H1 (cell line): ENCODE data around the gene CIRBP. TPM values are rescaled to one million over a fixed set of nuclear protein-coding genes. Genes with fewer than 3 reads are reported as not detected.

Source experiments
- ASH2L ChIP-seq: fragments of 200-600, 300-600 bp; sonication (generic); IDR thresholded peaks from one replicate; pipeline ENCODE4 v1.7.1; 2017; ENCODE audit warnings: low read length
- BACH1 ChIP-seq: IDR thresholded peaks from 2 replicates; pipeline ENCODE4 v1.6.1; 2012; ENCODE audit warnings: low read length, improper control_type of control experiment
- KDM4A ChIP-seq: IDR thresholded peaks from one replicate; pipeline ENCODE4 v1.7.1; 2012; ENCODE audit warnings: low read depth, mild to moderate bottlenecking, moderate library complexity, low read length, inconsistent platforms; ENCODE audit not compliant: severe bottlenecking
- POLR2AphosphoS5 ChIP-seq: IDR thresholded peaks from 2 replicates; pipeline ENCODE4 v1.6.1; 2011; ENCODE audit warnings: low read depth, low read length
- SIN3A ChIP-seq, 2 experiments: IDR thresholded peaks in 1 of 2; conservative IDR thresholded peaks in 1 of 2; 2 replicates each; pipeline ENCODE4 v1.6.1; 2011 to 2012; ENCODE audit warnings: low read length in 2 of 2, improper control_type of control experiment in 1 of 2, low read depth in 1 of 2, mild to moderate bottlenecking in 1 of 2
- SIX5 ChIP-seq: IDR thresholded peaks from 2 replicates; pipeline ENCODE4 v1.6.1; 2011; ENCODE audit warnings: mild to moderate bottlenecking, low read depth, low read length
- polyA plus RNA-seq, 7 experiments: library from polyadenylated mRNA; depleted of rRNA in 3 of 7; stranded (reverse) in 5 of 7; unstranded in 2 of 7; fragments of >200 nt in 5 of 7; fragments of 200-250 nt in 2 of 7; gene quantifications; 1 replicate in 5 of 7; 2 replicates in 1 of 7; 4 replicates in 1 of 7; pipeline versions ENCODE4 v1.2.1 to v1.2.3, GENCODE V29; 2011 to 2013; ENCODE audit warnings: missing spikeins in 2 of 7, mixed read lengths in 2 of 7
- total RNA-seq: library from RNA; stranded (reverse); fragmentation: NEBNext Ultra II Directional; extraction: Animal tissue kit (Norgen Biotek cat#: 25700); gene quantifications from 2 replicates; pipeline ENCODE4 v1.2.1, GENCODE V29; 2021
- TF ChIP-seq, protein P1 (sequence below), 3 experiments: IDR thresholded peaks; 1 replicate in 2 of 3; 2 replicates in 1 of 3; pipeline versions ENCODE4 v1.5.1 to v1.6.1; 2011; ENCODE audit warnings: low read length in 3 of 3, mild to moderate bottlenecking in 3 of 3, inconsistent platforms in 2 of 3, low read depth in 1 of 3, moderate library complexity in 1 of 3; ENCODE audit not compliant: insufficient read depth in 1 of 3; ENCODE audit errors: control extremely low read depth in 1 of 3
- TF ChIP-seq, protein P2 (sequence below): IDR thresholded peaks from 2 replicates; pipeline ENCODE4 v1.6.1; 2012; ENCODE audit warnings: low read length, inconsistent platforms

The CIRBP gene
- total and polyA plus RNA-seq, 2 of the 8 experiments (the other 6 are each of a cell fraction or from before 2014, with no cell fraction given): 175 to 199 TPM

DNA sequence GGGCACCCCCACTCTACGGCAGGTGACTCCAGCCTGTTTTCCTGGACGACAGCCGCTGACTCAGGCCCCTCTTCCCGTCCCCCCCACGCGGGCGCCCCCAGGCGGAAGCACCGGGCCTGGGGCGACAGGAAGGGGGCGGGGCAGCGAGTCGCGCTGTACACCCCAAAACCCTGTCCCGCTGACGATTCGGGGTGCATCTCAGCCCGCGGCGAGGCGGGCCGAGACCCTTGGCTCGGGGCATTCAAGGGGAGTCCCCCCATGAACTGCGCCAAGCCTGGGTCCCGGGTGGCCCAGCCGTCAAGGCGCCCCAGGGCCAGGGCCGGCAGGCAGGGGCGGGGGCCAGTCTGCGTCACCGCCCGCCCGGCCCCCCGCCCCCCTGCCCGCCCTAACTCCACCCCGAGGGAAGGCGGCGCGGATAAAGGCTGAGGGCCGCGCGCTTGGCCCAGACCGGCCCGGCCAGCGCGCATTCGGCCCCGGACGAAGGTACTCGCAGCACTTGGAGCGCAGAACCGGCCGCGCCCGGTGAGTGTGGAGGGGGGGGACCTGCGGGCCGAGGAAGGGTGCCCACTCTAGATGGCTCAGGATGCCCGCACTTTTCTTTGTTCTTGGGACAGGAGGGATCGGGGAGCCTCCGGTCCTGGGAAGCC is 20.9 kb upstream of the CIRBP start, which contains the start of gene MIDN (continued):
- TF ChIP-seq, protein P1, sequence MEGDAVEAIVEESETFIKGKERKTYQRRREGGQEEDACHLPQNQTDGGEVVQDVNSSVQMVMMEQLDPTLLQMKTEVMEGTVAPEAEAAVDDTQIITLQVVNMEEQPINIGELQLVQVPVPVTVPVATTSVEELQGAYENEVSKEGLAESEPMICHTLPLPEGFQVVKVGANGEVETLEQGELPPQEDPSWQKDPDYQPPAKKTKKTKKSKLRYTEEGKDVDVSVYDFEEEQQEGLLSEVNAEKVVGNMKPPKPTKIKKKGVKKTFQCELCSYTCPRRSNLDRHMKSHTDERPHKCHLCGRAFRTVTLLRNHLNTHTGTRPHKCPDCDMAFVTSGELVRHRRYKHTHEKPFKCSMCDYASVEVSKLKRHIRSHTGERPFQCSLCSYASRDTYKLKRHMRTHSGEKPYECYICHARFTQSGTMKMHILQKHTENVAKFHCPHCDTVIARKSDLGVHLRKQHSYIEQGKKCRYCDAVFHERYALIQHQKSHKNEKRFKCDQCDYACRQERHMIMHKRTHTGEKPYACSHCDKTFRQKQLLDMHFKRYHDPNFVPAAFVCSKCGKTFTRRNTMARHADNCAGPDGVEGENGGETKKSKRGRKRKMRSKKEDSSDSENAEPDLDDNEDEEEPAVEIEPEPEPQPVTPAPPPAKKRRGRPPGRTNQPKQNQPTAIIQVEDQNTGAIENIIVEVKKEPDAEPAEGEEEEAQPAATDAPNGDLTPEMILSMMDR (IDR thresholded peaks at IDR 0.05; ENCODE audit: control extremely low read depth in 1 of 3, insufficient read depth in 1 of 3, low read depth in 1 of 3, low read length in 3 of 3): peak; percentile 39 to 43 (median 43)
- TF ChIP-seq SIX5: no peak
- TF ChIP-seq, protein P2, sequence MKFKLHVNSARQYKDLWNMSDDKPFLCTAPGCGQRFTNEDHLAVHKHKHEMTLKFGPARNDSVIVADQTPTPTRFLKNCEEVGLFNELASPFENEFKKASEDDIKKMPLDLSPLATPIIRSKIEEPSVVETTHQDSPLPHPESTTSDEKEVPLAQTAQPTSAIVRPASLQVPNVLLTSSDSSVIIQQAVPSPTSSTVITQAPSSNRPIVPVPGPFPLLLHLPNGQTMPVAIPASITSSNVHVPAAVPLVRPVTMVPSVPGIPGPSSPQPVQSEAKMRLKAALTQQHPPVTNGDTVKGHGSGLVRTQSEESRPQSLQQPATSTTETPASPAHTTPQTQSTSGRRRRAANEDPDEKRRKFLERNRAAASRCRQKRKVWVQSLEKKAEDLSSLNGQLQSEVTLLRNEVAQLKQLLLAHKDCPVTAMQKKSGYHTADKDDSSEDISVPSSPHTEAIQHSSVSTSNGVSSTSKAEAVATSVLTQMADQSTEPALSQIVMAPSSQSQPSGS: no peak
- peak; percentile 58 for TF ChIP-seq KDM4A
- TF ChIP-seq BACH1: 0 out of 2 replicates have a peak, but pooled peaks have one; percentile 12
- no peak for TF ChIP-seq ASH2L
- peak in 1 of 2 experiments; percentile 11; a peak in 1 of 4 replicates for TF ChIP-seq SIN3A (conservative IDR thresholded peaks at IDR 0.05 in 1 of 2, IDR thresholded peaks at IDR 0.05 in 1 of 2; ENCODE audit: low read depth in 1 of 2, low read length in 2 of 2)
- TF ChIP-seq POLR2AphosphoS5: peak; percentile 88
